Testis (tissue), 3 donors: ENCODE data around the gene NCKAP5. TPM values are rescaled to one million over a fixed set of nuclear protein-coding genes. Genes with fewer than 3 reads are reported as not detected.

Source experiments
- DNase-seq: peaks from one replicate; pipeline ENCODE4 v3.0.0-alpha.2; 2019
- H3K27ac ChIP-seq, 2 donors: fragments of 200-600 bp; sonication (generic); one replicate each; pipeline ENCODE4 v1.5.1; 2019
- H3K27me3 ChIP-seq: fragments of 200-600 bp; sonication (generic); one replicate; pipeline ENCODE4 v1.5.1; 2019
- H3K36me3 ChIP-seq: fragments of 200-600 bp; sonication (generic); one replicate; pipeline ENCODE4 v1.5.1; 2017; ENCODE audit warnings: low read depth; ENCODE audit errors: missing control alignments
- H3K4me1 ChIP-seq: fragments of 200-600 bp; sonication (generic); one replicate; pipeline ENCODE4 v1.5.1; 2019
- H3K4me3 ChIP-seq, 2 donors: fragments of 200-600 bp; sonication (generic); one replicate each; pipeline ENCODE4 v1.5.1; 2017 to 2019
- H3K9me3 ChIP-seq: fragments of 200-600 bp; sonication (generic); one replicate; pipeline ENCODE4 v1.5.1; 2017
- POLR2A ChIP-seq: fragments of 450-650 bp; IDR thresholded peaks from one replicate; pipeline ENCODE4 v1.6.1; 2017; ENCODE audit warnings: antibody characterized with exemption, mild to moderate bottlenecking, moderate library complexity
- WGBS, 2 donors: methylation state at CpG; one replicate each; pipeline ENCODE4 v1.1.5; 2018; 5-methylcytosine and 5-hydroxymethylcytosine counted together
- intact Hi-C: fragments of 100-400 bp; cut with DNase I; formaldehyde crosslinking; loops from one replicate; pipeline ENCODE4 v1.15.1; 2023; ENCODE audit warnings: low total_unique reads
- polyA plus RNA-seq: library from polyadenylated mRNA; stranded (reverse); fragments of 350-450 nt; fragmentation: Illumina TruSeq; extraction: RNeasy Lipid Tissue Mini Kit (QIAGEN cat#74804); gene quantifications from one replicate; pipeline ENCODE4 v1.2.3, GENCODE V29; 2014; ENCODE audit warnings: low read depth, low replicate concordance; ENCODE audit not compliant: insufficient read depth
- total RNA-seq, 2 donors: library from RNA; depleted of rRNA; stranded (reverse); fragments of >200 nt; gene quantifications; one replicate each; pipeline ENCODE4 v1.2.3, GENCODE V29; 2016
- TF ChIP-seq, protein P1 (sequence below), 3 experiments: fragments of 450-650 bp in 2 of 3; fragments of 200-600 bp in 1 of 3; sonication (generic) in 1 of 3; IDR thresholded peaks; one replicate each; pipeline ENCODE4 v1.5.1; 2016 to 2019; ENCODE audit warnings: antibody characterized with exemption in 3 of 3, mild to moderate bottlenecking in 2 of 3, moderate library complexity in 1 of 3

NCKAP5 gene
- total and polyA plus RNA-seq, 3 donors from 2014 or later: 3.0 to 7.6 (median 6.3) TPM

- DNase-seq: no peak
- TF ChIP-seq, protein P1, sequence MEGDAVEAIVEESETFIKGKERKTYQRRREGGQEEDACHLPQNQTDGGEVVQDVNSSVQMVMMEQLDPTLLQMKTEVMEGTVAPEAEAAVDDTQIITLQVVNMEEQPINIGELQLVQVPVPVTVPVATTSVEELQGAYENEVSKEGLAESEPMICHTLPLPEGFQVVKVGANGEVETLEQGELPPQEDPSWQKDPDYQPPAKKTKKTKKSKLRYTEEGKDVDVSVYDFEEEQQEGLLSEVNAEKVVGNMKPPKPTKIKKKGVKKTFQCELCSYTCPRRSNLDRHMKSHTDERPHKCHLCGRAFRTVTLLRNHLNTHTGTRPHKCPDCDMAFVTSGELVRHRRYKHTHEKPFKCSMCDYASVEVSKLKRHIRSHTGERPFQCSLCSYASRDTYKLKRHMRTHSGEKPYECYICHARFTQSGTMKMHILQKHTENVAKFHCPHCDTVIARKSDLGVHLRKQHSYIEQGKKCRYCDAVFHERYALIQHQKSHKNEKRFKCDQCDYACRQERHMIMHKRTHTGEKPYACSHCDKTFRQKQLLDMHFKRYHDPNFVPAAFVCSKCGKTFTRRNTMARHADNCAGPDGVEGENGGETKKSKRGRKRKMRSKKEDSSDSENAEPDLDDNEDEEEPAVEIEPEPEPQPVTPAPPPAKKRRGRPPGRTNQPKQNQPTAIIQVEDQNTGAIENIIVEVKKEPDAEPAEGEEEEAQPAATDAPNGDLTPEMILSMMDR (IDR thresholded peaks at IDR 0.05): no peak
- TF ChIP-seq POLR2A: no peak
- H3K4me3 ChIP-seq: no peak overlapping the region
- H3K27ac ChIP-seq: no peak overlapping the region
- no peaks in the 10 kb centered on the region for H3K9me3 ChIP-seq
- no peaks in the 10 kb centered on the region for H3K27me3 ChIP-seq
- H3K36me3 ChIP-seq: no peaks in the 10 kb centered on the region
- intact Hi-C loops: no loop called here
- 88% methylated on average over 3 of the region's 3 CpGs for WGBS, 2 donors
- H3K4me1 ChIP-seq: no peaks in the 10 kb centered on the region
Measured at GRCh38 chr2:132773331-132773730, 794.9 kb downstream of the NCKAP5 start.

DNA sequence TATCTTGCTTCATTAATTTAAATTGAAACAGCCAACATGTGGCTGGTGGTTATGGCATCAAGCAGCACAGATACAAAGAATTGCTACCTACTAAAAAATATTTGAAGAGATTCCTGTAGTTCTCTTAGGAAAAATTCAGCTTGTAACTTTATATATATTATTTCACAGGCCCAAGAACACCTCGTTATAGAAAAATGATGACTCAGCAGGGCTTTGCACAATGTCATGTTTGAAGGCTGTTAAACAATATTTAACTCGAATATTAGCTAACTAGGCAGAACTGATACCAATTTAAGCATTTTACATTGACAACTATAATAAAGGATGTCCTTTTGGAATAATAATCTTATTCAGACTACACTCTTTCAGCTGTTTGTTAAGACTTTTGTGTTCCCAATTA, 795.9 kb downstream of the NCKAP5 start:
- intact Hi-C loops: no loop called here
- Histone ChIP-seq H3K4me3 (no peak overlapping the region), H3K4me1 (no peaks in the 10 kb centered on the region), H3K27ac (no peak overlapping the region), H3K27me3 (no peaks in the 10 kb centered on the region), H3K36me3 (no peaks in the 10 kb centered on the region), H3K9me3 (no peaks in the 10 kb centered on the region)
- WGBS, 2 donors: 52% methylated on average over 2 of the region's 2 CpGs
- TF ChIP-seq, protein P1 (IDR thresholded peaks at IDR 0.05): no peak
- TF ChIP-seq POLR2A: no peak
- DNase-seq: no peak

GRCh38 chr2:132766573-132766972, 801.7 kb downstream of the NCKAP5 start:
- Histone ChIP-seq H3K27me3 (no peaks in the 10 kb centered on the region), H3K36me3 (no peaks in the 10 kb centered on the region), H3K4me1 (no peaks in the 10 kb centered on the region), H3K27ac (no peak overlapping the region), H3K4me3 (no peak overlapping the region), H3K9me3 (no peaks in the 10 kb centered on the region)
- intact Hi-C loops: no loop called here
- 88 to 100% methylated on average over 1 of the region's 1 CpG for WGBS, 2 donors
- no peak for DNase-seq
- TF ChIP-seq, protein P1 (IDR thresholded peaks at IDR 0.05): no peak
- no peak for TF ChIP-seq POLR2A

DNA sequence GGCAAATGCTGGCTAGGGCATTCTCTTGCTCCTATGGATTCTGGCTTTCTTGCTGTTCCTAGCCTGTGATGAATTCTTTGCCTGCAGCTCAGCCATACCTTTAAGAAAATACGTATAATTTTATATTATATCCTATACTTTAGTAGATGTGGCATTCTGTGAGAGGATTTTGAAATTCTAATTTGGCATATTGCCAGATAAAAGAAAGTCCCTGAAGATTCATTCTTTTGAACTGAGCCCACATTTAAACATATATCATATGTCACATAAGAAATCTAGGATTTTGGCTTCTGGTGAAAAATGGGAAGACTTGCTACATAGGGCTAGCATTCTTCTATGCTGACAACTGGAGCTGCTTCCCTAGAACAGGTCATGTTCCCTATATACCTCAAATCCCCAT, 806.8 kb downstream of the NCKAP5 start:
- TF ChIP-seq POLR2A: no peak
- TF ChIP-seq, protein P1 (IDR thresholded peaks at IDR 0.05): no peak
- WGBS, 2 donors: 94 to 100% methylated on average over 1 of the region's 1 CpG
- DNase-seq: no peak
- H3K9me3 ChIP-seq: no peaks in the 10 kb centered on the region
- no peaks in the 10 kb centered on the region for H3K27me3 ChIP-seq
- H3K27ac ChIP-seq: no peak overlapping the region
- no peak overlapping the region for H3K4me3 ChIP-seq
- intact Hi-C loops: no loop called here
- no peaks in the 10 kb centered on the region for H3K36me3 ChIP-seq
- H3K4me1 ChIP-seq: peaks cover 6% of the 10 kb centered on the region

DNA sequence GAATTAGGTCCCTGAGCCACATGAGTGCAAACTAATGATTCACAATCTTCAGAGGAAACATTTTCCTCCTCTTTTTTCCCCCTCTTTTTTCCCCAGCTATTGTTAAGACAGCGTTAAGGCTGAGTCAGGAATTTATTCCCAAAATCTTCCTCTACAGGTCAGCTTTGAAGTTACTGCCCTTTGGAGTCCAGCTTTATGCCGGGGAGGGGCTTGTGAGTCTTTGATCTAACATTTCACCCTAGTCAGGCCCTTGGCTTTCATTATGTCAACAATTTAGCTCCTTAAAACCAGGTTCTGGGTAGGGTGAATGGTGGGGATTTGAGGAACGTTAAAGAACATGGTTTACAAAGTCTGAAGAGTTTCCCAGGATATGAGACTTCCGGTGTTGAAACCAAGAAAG, 807.3 kb downstream of the NCKAP5 start:
- no peaks in the 10 kb centered on the region for H3K9me3 ChIP-seq
- TF ChIP-seq, protein P1 (IDR thresholded peaks at IDR 0.05): no peak
- TF ChIP-seq POLR2A: no peak
- intact Hi-C loops: no loop called here

More for the DNA sequence above, 807.3 kb downstream of the NCKAP5 start:
- WGBS, 2 donors: 73 to 79% methylated on average over 4 of the region's 4 CpGs
- Histone ChIP-seq H3K4me1 (peaks cover 6% of the 10 kb centered on the region), H3K36me3 (no peaks in the 10 kb centered on the region), H3K27ac (no peak overlapping the region), H3K27me3 (no peaks in the 10 kb centered on the region), H3K4me3 (no peak overlapping the region)
- DNase-seq: no peak
